HG03571 (cell line): Measurements from ENCODE around the gene TOP2B.

Experiments used
- ATAC-seq: cut with Tn5 transposase; IDR thresholded peaks from one replicate; pipeline ENCODE4 v1.9.1; 2021; ENCODE audit not compliant: unreplicated experiment

TOP2B gene, protein sequence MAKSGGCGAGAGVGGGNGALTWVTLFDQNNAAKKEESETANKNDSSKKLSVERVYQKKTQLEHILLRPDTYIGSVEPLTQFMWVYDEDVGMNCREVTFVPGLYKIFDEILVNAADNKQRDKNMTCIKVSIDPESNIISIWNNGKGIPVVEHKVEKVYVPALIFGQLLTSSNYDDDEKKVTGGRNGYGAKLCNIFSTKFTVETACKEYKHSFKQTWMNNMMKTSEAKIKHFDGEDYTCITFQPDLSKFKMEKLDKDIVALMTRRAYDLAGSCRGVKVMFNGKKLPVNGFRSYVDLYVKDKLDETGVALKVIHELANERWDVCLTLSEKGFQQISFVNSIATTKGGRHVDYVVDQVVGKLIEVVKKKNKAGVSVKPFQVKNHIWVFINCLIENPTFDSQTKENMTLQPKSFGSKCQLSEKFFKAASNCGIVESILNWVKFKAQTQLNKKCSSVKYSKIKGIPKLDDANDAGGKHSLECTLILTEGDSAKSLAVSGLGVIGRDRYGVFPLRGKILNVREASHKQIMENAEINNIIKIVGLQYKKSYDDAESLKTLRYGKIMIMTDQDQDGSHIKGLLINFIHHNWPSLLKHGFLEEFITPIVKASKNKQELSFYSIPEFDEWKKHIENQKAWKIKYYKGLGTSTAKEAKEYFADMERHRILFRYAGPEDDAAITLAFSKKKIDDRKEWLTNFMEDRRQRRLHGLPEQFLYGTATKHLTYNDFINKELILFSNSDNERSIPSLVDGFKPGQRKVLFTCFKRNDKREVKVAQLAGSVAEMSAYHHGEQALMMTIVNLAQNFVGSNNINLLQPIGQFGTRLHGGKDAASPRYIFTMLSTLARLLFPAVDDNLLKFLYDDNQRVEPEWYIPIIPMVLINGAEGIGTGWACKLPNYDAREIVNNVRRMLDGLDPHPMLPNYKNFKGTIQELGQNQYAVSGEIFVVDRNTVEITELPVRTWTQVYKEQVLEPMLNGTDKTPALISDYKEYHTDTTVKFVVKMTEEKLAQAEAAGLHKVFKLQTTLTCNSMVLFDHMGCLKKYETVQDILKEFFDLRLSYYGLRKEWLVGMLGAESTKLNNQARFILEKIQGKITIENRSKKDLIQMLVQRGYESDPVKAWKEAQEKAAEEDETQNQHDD (N-terminal part only)

DNA sequence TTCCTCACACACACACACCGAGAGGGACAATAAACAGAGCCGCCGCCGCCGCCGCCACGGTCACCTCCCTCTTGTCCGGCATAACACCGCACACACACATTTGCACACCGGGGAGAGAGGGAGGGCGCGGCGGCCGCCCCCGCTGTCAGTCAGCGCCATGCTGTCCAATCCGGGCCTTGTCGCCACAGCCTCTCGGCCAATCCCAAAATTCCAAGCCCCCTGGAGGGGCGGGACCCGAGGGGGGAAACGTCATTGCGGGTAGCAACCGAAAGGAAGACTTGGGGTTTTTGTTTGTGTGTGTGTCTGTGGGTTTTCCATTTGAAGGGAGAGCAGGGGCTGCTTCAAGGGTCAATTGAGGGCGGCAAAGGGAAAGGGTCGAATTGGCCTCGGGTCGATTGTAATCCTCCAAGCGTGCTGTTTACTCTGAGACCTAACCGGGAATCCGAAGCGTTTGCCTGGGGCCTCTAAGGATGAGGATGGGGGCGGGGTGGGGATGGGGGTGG lies at the start of gene TOP2B:
TSS of gene TOP2B (minus strand) at position 96 of the 503 bp plus-strand sequence. CDS start 610 bp downstream, outside the sequence.
- ATAC-seq, result peak; percentile 89

DNA sequence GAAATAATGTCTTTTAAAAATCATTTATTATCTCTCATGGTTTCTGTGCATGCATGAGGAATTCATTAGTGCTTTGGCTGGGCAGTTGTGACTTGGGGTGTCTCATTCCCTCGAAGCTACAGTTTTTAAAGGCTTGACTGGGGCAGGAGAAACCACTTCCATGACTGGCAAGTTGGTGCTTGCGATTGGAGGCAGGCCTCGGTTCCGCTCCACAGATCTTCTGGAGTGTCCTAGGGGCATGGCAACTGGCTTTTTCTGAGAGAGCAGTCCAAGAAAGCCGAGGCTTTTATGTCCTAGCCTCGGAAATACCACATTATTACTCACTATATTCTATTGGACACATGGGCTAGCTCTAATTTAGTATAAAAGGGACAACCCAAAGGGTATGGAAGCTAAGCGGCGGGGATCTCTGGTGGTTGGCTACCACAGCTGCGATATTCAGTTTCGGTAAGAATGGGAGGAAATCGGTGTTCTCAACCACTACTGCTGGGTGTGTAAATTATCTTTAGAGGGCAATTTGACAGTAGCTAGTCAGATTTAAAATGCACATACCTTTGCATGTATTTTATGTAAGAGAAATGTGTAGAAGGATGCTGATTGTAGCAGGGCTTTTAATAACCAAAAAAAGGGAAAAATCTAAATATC lies 48.8 kb upstream of the TOP2B start:
- no peak for ATAC-seq

DNA sequence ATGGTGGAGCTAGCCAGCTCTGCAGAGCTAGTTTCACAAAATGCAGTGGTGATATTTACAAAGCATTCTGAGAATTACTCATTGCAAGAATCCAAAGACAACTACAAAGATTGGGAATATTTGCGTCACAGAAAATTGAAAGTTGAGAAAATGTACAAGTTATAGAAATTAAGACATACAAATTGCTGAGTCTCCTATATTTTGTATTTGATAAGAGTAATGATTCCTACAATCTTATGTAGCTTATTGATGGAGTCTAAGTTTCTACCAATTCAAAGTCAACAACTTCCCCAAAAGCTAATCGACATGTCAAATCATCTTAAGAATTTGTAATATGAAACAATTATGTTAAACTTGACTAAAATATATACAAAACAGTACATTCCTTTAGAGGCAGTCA lies 46.4 kb upstream of the TOP2B start:
- no peak for ATAC-seq

DNA sequence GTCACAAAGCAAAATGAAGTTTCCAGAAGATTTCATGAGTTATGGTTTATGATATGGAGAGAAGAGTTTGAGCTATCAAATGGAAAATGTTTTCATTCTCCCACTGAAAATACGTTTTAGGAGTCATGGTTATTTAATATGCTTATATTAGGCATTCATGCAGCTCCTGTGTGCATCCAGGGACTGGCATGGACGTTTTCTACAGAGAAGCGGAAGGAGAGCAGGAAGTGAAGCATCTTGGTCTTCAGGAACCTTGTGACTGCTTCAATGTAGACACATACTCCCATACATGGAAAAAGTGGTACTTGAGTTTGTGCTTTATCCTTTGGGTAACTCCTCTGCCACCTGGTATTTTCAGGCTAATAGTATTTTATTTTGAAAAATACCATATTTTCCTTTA lies 43.3 kb upstream of the TOP2B start:
- no peak for ATAC-seq

DNA sequence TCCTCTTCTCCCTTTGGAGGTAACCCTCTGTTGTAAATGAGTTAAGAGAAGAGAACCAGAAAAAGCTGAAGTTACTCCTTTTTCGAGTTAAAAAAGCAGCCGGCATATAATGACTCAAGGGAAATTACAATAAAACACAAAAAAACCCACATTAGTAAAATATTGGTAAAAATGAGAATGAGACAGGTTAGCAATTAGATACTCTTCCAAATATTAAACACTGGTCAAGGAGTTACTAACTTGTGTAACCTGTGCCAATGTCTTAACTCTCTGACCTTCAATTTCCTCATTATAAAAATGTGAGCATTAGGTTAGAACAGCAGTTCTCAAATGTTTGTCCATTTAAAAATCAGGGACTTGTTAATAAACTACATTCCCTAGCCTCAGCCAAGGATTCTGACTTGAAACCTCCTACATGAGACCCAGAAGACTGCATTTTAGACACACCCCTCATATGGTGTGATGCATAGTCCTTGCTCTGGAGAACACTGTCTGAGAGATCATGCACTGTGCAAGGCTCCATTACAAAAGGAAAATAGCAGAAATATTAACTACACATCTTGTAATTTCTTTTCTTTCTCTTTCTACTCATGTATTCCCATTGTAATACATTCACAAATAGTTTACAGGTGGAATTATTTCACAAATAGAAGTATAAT lies 42.7 kb upstream of the TOP2B start:
- ATAC-seq, result no peak

DNA sequence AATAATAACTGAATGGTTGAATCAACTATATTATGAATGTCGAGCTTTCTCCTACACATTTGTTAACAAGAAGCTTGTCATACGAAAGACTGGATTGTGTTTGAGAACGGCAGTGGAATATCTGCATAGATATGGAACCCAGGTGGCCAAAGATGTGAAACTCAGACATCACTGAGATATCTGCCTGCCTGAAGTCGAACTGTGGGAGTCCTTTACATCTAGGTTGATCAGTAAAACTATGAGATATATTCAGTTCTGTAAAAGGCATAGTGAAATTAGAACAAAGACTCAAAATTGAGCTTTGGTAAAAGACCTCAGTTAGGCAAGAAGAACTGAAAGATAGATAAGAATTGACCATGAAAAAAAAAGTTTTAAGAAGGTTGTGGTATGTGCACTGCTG lies 41.5 kb upstream of the TOP2B start:
- no peak for ATAC-seq

DNA sequence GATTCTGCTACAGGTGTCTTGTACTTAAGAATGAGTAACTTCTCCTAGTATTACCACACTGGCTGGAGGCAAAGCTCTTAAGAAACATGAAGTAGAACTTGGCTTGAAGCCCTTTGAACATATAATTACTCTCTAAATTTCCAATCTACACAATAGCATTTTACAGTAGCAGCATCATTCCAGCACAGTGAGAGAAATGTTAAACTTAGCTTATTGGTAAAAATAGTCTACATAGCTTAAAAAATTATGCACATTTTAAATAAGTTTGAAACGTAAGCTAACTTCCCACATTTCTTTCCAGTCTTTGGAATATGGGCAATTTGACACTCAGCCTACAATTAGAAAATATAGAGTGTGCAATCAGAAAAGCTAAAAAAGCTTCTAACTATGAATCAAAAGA lies 32.8 kb upstream of the TOP2B start:
- no peak for ATAC-seq

DNA sequence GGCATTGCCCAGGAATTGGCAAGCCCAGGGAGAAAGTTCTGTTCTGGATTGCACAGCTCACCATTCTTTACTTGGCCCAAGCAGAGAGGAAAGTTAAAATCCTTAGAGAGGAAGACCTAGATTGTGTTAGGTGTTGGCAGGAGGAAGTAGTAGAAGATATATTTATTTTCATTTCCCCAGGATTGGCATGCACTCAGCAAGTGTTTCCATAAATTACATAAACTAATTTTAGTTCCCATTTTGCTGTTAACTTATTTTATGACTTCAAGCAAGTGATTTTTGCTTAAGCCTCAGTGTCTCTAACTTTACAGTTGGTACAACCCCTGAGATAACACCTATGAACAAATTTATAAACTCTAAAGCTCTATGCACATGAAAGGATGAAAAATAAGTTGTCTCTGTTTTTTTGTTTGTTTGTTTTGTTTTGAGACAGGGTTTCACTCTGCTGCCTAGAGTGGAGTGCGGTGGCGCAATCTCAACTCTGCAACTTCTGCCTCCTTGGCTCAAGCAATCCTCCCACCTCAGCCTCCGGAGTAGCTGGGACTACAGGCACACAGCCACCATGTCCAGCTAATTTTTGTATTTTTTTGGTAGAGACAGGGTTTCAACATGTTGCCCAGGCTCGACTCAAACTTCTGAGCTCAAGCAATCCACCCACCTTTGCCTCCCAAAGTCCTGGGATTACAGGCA lies 31.2 kb upstream of the TOP2B start:
- no peak for ATAC-seq

DNA sequence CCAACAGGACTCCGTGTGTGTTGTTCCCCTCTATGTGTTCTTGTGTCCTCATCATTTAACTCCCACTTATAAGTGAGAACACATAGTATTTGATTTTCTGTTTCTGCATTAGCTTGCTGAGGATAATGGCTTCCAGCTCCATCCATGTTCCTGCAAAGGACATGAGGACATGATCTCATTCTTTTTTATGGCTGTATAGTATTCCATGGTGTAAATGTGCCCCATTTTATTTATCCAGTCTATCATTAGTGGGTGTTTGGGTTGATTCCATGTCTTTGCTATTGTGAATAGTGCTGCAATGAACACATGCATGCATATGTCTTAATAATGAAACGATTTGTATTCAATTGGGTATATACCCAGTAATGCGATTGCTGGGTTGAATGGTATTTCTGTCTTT lies 28.5 kb upstream of the TOP2B start:
- ATAC-seq, result no peak

DNA sequence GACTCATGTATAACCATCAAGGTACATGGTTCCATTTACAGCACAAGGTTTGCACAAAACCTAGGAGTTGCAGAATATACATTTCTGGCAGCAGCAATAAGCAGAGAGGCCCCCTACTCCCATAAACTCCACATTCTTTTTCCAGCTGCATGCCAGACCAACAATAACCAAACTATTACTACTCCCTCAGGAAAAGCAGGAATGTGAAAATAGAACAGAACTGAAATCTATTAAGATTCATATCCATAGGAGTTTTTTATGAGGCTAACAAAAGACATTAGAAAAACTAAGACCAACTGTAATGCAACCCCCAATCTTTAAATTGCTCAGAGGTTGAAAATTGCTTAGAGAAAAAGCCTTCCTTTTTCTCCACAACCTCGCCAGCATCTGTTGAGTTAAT lies 27.6 kb upstream of the TOP2B start:
- no peak for ATAC-seq

DNA sequence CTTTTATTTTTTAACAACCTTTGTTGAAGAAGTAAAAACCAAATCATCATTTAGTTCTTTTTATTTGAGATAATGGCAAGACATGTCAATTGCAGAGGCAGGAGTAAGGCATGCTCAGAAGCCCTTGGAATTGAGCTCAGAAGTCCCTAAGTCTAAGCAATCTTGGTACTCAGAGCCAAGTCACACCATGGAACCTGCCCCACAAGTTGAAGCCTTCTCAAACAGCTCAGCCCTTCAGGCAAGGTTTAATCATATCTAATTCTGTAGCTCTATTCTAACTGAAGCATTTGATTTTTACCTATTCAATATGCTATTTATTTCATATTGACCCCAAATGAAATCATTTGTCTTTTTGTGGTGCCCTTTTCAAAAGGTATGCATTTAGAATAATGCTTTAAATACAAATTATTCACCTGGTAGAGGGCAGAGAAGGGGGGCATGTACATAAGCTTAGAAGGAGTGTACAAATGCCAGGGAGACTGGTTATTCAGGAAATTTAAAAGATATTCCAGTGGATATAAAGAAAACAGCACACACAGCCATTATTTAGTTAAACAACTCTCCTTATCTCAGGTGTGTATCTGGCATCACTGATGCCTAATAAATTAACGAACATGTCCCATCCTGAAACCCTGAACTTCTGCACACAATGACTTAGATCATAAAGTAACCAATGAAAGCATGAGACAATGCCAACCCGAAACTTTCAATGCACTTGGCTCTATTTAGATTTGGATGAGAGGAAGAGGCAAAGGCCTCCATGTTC lies 26.2 kb upstream of the TOP2B start:
- ATAC-seq, result no peak

DNA sequence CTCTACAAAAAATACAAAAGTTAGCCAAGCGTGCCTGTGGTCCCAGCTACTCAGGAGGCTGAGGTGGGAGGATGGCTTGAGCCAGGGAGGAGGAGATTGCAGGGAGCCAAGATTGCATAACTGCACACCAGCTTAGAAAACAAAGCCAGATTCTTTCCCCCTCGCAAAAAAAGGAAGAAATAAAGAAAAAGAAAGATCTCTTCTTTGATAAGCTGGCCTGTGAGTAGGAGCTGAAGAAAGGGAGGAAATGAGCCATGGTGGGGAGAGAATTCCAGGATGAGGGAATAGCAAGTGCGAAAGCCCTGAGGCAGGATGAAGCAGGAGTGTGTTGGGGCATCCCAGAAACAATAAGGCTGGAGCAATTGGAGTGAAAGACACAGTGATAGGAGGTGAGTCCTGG lies 24.5 kb upstream of the TOP2B start:
- ATAC-seq, result no peak

DNA sequence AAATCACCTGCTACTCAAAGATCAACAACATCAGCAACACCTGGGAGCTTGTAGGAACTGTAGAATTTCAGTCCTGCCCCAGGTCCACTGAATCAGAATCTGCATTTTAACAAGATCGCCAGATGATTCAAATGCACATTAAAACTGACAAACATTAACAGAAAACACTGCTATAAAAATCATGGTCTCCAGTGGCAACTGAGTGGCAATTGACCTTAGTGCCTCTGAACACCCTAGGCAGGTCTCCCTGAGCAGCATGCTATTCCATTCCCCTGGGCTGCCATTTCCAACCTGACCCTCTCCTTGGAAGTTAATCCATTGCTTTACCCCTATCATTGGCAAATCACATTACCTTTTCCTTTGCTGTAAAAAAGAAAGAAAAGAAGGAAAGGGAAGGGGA lies 23.0 kb upstream of the TOP2B start:
- no peak for ATAC-seq

DNA sequence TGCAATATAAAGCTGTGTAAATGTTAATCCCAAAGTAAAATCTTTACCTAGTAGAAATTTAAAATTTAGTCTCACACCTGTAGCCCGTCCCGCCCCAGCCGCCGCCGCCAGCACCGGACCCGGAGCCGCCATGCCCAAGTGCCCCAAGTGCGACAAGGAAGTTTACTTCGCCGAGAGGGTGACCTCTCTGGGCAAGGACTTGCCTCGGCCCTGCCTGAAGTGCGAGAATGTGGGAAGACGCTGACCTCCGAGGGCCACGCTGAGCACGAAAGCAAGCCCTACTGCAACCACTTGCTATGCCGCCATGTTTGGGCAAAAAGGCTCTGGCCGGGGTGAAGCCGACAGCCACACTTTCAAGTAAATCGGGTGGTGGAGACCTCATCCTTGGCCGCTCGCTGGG lies 22.1 kb upstream of the TOP2B start:
- ATAC-seq, result no peak

DNA sequence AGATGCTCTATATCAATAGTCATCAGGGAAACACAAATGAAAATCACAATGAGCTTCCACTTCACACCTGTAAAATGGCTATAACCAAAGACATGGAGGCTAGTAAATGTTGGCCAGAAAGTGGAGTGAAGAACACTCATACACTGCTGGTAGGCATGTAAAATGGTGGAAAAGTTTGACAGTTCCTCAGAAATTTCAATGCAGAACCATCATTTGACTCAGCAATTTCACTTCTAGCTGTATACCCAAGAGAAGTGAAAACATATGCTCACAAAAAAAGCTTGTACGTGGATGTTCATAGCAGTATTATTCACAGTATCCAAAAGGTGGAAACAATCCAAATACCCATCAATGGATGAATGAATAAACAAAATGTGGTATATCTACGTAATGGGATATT lies 19.2 kb upstream of the TOP2B start:
- no peak for ATAC-seq

DNA sequence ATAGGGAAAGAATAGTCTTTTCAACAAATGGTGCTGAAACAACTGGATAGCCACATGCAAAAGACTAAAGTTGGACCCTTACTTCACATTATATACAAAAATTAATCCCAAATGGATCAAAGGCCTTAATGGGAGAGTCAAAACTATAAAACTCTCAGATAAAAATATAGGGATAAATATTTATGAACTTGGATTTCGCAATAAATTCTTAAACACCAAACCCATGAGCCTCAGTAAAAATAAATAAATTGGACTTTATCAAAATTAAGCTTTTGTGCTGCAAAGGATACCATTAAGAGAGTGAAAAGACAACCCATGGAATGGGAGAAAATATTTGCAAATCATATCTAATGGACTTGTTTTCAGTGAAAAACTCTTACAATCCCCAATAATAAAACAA lies 18.7 kb upstream of the TOP2B start:
- no peak for ATAC-seq

DNA sequence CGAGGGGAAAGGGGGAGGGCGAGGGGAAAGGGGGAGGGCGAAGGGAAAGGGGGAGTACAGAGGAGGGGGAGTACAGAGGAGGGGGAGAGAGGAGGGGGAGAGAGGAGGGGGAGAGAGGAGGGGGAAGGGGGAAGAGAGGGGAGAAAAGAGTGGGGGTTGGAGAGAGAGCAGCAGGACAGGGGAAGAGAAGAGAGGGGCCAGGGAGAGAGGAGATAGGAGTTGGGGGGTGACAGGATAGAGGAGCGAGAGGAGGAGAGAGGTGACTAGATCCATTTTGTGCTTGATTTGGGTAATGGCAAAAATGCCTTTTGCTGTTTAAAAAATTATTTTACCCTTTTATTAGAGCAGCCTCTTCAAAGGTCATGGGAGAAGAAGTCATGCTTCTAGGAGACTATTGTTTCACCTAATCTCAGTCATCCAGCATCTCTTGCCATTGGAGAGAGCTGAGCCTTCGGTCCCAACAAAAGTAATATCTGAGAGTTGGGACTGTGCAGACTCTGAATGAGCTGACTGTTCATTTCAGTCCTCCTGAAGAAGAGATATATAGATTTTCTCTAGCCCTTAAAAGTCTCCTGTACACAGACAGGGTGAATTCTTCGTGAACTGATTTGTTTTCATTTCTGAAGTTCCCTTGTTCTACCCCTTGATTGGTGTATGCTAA lies 15.1 kb upstream of the TOP2B start:
- no peak for ATAC-seq

DNA sequence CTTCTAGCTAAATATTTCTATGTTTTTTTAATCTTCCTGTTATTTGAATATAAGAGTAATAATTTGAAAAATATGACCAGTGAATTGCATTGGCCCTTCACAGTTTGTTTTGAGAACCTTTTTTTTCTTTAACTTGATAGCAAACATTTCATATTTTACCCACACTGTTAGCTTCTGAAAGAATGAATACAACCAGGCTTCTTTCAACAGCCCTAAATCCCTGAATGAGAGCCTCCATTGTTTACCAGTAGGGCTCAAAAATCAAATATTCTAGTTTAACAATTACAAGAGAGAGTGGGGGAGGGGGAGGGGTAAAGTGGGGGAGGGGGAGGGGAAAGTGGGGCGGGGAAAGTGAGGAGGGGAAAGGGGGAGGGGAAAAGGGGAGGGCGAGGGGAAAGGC lies 14.5 kb upstream of the TOP2B start:
- no peak for ATAC-seq

DNA sequence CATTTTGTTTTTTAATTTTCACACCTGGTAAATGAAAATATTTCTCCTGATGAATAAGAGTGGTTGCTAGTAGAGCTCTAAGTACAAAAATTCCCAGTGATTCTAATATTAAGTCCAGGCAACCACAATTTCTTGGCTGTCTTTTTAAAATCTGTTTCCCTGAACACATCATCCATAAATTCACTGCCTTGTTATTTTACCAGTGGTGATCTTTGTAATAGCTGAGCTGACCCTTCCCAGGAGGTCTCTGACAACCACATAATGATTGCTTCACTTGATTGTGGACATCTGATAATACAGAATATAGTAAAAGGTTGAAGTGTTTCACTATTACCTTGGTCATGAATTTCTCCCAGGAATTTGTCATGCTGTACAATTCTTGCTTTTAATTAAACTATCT lies 13.9 kb upstream of the TOP2B start:
- ATAC-seq, result no peak
